ENCODE data around the gene GTPBP4. TPM values are rescaled to one million over a fixed set of nuclear protein-coding genes. Genes with fewer than 3 reads are reported as not detected.
A peak's percentile ranks its signal among the peaks of the same experiment; 100 is the strongest.

Gene GTPBP4
- total and polyA plus RNA-seq, 9 of the 15 experiments (the other 6 are each of a cell fraction or from before 2014, with no cell fraction given), result 79.0 to 155 (median 128) TPM

- no peak for TF ChIP-seq RBM22 (IDR thresholded peaks at IDR 0.05; ENCODE audit: low read depth, low read length, poor library complexity, severe bottlenecking)
- TF ChIP-seq CBX3 (IDR thresholded peaks at IDR 0.05; ENCODE audit: borderline replicate concordance in 1 of 2, low read length in 2 of 2), result peak in 1 of 2 experiments; percentile 73; a peak in 1 of 3 replicates
- peak; percentile 14; the same call in 1 of the 2 replicates for TF ChIP-seq SPI1 (IDR thresholded peaks at IDR 0.05; ENCODE audit: borderline replicate concordance, low read depth, low read length)
- TF ChIP-seq EHMT2 (IDR thresholded peaks at IDR 0.05), result no peak
- TF ChIP-seq NR2C2 (CRISPR knock-in tag; IDR thresholded peaks at IDR 0.05), result peak; percentile 13; the same call in 1 of the 2 replicates
- peak; percentile 75 for TF ChIP-seq NR2C2 (tag; IDR thresholded peaks at IDR 0.05)
- no peak for TF ChIP-seq KDM2B (CRISPR knock-in tag; IDR thresholded peaks at IDR 0.05)
- TF ChIP-seq ZFX (CRISPR knock-in tag; IDR thresholded peaks at IDR 0.05), result peak; percentile 85
- TF ChIP-seq ZNF431 (CRISPR knock-in tag; IDR thresholded peaks at IDR 0.05), result 0 out of 2 replicates have a peak, but pooled peaks have one; percentile 51
- no peak for TF ChIP-seq FOXA3 (CRISPR knock-in tag; conservative IDR thresholded peaks at IDR 0.05 in 1 of 2, IDR thresholded peaks at IDR 0.05 in 1 of 2)
- no peak for TF ChIP-seq GTF3C2 (IDR thresholded peaks at IDR 0.05; ENCODE audit: borderline replicate concordance, extremely low read depth, insufficient read length)
- peak in 1 of 2 experiments; percentile 73; a peak in 1 of 4 replicates for TF ChIP-seq TEAD1 (CRISPR knock-in tag; IDR thresholded peaks at IDR 0.05)
- TF ChIP-seq BRD4 (IDR thresholded peaks at IDR 0.05), result peak; percentile 94
- TF ChIP-seq POLR2H (tag; IDR thresholded peaks at IDR 0.05; ENCODE audit: low read depth), result peak; percentile 69
- TF ChIP-seq RBM39 (optimal IDR thresholded peaks at IDR 0.05; ENCODE audit: low read depth, low read length), result peak; percentile 86
Measured at GRCh38 chr10:987870-988666, at the start of gene GTPBP4 (continued).

Data from K562 (cell line).